ENCODE measurements around the gene TSKU. TPM values are rescaled to one million over a fixed set of nuclear protein-coding genes. Genes with fewer than 3 reads are reported as not detected.

The TSKU gene
- total RNA-seq, 1 donor from 2014 or later, result 121 TPM

DNA sequence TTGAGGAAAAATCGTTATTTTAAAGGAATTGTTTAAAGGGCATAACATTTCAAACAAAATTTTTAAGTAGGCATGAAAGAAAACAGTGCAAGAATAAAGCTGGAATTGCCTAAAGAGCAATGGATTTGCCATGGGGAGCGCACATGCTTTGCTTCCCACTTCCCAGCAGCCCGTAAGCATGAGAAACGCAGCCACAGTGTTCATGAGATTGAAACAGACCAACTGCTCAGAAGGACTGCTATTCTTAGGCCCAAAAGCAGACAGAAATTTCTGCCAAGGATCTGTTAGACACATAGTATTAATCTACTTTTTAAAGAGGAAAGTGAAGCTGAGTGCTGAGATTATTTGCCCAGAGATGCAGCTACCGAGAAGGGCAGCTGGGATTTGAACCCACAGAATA, 34.2 kb upstream of the TSKU start:
- H3K27me3 ChIP-seq, result no peaks in the 10 kb centered on the region
- H3K4me3 ChIP-seq, result no peak overlapping the region
- no peaks in the 10 kb centered on the region for H3K36me3 ChIP-seq
- intact Hi-C loops (cut with DNase I), result no loop called here
- DNase-seq (ENCODE audit: low spot score in 2 of 2), result no peak
- H3K4me1 ChIP-seq, result peaks cover 0 to 12% of the 10 kb centered on the region in 2 donors
- TF ChIP-seq, protein P1, sequence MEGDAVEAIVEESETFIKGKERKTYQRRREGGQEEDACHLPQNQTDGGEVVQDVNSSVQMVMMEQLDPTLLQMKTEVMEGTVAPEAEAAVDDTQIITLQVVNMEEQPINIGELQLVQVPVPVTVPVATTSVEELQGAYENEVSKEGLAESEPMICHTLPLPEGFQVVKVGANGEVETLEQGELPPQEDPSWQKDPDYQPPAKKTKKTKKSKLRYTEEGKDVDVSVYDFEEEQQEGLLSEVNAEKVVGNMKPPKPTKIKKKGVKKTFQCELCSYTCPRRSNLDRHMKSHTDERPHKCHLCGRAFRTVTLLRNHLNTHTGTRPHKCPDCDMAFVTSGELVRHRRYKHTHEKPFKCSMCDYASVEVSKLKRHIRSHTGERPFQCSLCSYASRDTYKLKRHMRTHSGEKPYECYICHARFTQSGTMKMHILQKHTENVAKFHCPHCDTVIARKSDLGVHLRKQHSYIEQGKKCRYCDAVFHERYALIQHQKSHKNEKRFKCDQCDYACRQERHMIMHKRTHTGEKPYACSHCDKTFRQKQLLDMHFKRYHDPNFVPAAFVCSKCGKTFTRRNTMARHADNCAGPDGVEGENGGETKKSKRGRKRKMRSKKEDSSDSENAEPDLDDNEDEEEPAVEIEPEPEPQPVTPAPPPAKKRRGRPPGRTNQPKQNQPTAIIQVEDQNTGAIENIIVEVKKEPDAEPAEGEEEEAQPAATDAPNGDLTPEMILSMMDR (IDR thresholded peaks at IDR 0.05), result no peak
- no peaks in the 10 kb centered on the region for H3K9me3 ChIP-seq
- peak overlapping the region; percentile 46 to 56 for H3K27ac ChIP-seq

DNA sequence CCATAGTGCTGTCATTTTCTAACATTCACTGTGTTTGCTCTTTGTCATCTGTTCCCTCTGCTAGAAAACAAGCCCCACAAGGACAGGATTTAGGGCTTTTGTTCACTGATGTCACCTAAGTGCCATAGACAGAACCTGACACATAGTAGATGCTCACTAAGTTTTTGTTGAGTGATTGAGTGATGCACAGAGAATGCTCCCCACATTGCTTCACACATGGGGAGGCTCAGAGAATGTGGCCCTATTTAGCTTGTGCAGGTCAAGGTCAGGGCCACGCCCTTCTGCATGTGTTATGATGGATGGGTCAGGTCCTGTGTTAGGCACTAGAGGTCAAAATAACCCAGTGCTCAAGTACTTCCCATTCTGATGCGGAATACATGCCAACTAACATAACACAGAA, 33.1 kb upstream of the TSKU start:
- Histone ChIP-seq H3K27me3 (no peaks in the 10 kb centered on the region), H3K9me3 (no peaks in the 10 kb centered on the region), H3K36me3 (no peaks in the 10 kb centered on the region), H3K4me3 (no peak overlapping the region), H3K4me1 (peaks cover 0 to 12% of the 10 kb centered on the region in 2 donors), H3K27ac (peak overlapping the region in 1 of 2 donors; percentile 56)
- intact Hi-C loops (cut with DNase I), result no loop called here
- TF ChIP-seq, protein P1 (IDR thresholded peaks at IDR 0.05), result no peak
- DNase-seq (ENCODE audit: low spot score in 2 of 2), result no peak

DNA sequence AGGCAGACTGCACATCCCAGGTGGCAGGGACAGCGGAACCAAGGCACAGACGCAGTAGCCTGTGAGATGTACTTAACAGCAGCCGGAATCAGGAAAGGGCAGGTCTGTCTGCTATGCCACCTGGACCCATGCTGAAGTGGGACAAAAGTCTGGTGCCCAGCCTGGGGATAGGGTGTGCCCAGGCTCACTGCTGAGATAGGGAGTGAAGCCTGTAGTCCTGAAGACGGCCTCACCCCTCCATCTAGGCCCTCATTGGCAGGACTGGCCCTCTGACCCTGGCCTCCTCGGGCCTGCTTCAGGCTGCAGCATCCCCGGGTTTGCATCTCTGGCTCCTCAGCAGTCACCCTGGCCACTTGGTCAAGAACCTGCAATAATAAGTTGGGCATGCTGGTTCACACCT, 32.4 kb upstream of the TSKU start:
- Histone ChIP-seq H3K9me3 (no peaks in the 10 kb centered on the region), H3K4me1 (peaks cover 0 to 12% of the 10 kb centered on the region in 2 donors), H3K27me3 (no peaks in the 10 kb centered on the region), H3K4me3 (no peak overlapping the region), H3K36me3 (no peaks in the 10 kb centered on the region), H3K27ac (no peak overlapping the region)
- intact Hi-C loops (cut with DNase I), result no loop called here
- no peak for DNase-seq (ENCODE audit: low spot score in 2 of 2)
- TF ChIP-seq, protein P1 (IDR thresholded peaks at IDR 0.05), result no peak

DNA sequence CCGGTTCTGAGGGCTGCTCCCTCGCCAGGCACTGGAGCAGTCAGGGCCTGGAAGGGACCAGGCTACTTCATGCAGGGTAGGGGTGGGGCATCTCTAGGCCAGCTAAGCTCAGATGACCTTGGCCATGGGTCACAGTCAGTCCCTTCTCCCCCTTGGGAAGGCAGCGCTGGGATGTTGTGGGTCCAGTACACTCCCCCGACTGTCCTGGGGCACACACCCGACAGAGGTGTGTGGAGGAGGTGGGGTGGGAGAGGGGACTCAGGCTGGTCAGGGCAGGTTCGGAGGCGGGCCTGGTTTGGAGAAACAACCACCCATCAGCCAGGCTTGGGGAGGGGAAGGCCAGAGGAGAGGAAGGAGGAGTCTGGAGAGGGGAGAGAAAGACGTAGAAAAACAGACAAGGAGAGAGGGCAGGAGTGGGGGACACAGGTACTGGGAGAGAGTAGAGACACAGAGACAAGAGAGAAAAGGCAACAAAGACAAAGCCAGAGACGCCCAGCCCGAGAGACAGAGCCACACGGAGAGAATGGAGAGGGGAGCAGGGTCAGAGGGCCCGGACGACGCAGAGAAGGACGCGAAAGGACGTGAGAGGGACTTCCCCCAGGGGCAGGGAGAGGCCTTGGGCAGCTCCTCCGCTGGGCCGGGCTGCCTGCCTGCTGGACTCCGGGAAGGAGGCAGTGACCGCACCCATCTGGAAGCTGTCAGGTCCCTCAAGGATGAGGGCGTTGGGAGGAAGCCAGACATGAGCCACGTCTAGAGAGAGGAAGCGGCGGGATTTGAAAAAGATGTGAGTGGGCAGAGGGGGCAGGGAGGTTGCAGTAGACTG, 30.6 kb upstream of the TSKU start:
- TF ChIP-seq, protein P1 (IDR thresholded peaks at IDR 0.05), result no peak
- peak overlapping the region in 1 of 2 donors; percentile 0 for H3K4me3 ChIP-seq
- H3K36me3 ChIP-seq, result no peaks in the 10 kb centered on the region
- H3K4me1 ChIP-seq, result peaks cover 0 to 12% of the 10 kb centered on the region in 2 donors
- intact Hi-C loops (cut with DNase I), result loop anchor here (2.0 kb wide), 1 partner anchor 32 kb away; no protein-coding TSS in a partner anchor
- peak overlapping the region; percentile 39 to 66 for H3K27ac ChIP-seq
- no peaks in the 10 kb centered on the region for H3K27me3 ChIP-seq
- H3K9me3 ChIP-seq, result no peaks in the 10 kb centered on the region
- DNase-seq (ENCODE audit: low spot score in 2 of 2), result peak; percentile 65 to 90

DNA sequence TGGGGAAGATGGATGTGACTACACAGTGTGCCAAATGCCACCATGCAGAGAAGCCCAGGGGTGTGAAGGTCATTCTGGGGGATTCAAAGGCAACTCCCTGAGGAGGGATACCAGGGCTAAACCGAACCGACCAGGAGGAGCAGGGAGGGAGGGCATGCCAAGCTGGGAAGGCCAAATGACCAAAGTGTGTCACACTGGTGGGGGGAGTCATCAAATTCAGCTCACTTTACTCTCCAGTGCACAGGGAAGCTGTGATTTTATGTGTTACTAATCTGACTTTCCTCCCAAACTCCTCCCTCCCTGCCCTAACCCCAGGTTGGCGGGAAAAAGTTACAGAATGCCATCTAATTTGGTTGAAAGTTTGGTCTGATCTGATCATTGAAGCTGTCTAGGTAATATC, 29.7 kb upstream of the TSKU start:
- DNase-seq (ENCODE audit: low spot score in 2 of 2), result no peak
- Histone ChIP-seq H3K27ac (peak overlapping the region; percentile 35 to 39), H3K27me3 (no peaks in the 10 kb centered on the region), H3K36me3 (no peaks in the 10 kb centered on the region), H3K4me3 (no peak overlapping the region), H3K4me1 (peaks cover 0 to 12% of the 10 kb centered on the region in 2 donors), H3K9me3 (no peaks in the 10 kb centered on the region)
- TF ChIP-seq, protein P1 (IDR thresholded peaks at IDR 0.05), result no peak
- intact Hi-C loops (cut with DNase I), result loop anchor here (2.0 kb wide), 1 partner anchor 31 kb away; no protein-coding TSS in a partner anchor
